PC-9 (cell line): ENCODE measurements around the gene XPA.

ENCODE experiments used
- CTCF ChIP-seq: fragments of 200-600 bp; sonication (generic); conservative IDR thresholded peaks from 2 replicates; pipeline ENCODE4 v1.6.1; 2017; ENCODE audit warnings: mixed run types, antibody characterized with exemption, mild to moderate bottlenecking, moderate library complexity
- EZH2 ChIP-seq: fragments of 200-600 bp; sonication (generic); IDR thresholded peaks from 2 replicates; pipeline ENCODE4 v1.8.0; 2017; ENCODE audit warnings: antibody characterized with exemption, low read depth

DNA sequence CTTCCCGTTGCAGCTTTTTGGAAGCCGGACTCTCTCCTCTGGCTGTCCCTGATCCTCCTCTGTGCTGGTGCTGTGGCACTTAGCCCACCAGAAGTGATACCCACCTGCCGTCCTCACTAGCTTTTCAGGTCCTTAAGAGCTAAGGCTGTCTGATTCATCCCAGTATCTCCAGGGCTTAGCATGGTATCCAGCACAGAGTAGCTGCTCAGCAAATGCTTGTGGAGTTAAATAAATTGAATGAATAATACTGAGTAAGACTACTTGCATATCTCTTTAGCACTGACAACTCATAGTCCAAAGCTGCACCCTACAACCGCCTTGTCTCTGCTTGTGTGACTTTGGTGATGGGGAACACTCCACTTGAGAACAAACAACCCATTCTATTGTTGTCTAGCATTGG is 7.7 kb upstream of the XPA start:
- TF ChIP-seq CTCF (no peak), EZH2 (no peak)
